GM23338 (cell line): ENCODE results near the gene HSPBP1. TPM values are rescaled to one million over a fixed set of nuclear protein-coding genes. Genes with fewer than 3 reads are reported as not detected.

Experiments
- ATAC-seq: fragments of 200-7000 bp; cut with Tn5 transposase; 3 replicates; pipeline ENCODE4 v1.9.1; 2020
- DNase-seq: peaks from one replicate; pipeline ENCODE4 v3.0.0-alpha.2; 2015; ENCODE audit warnings: low spot score
- H2AFZ ChIP-seq: fragments of 200-600 bp; sonication (generic); 2 replicates; pipeline ENCODE4 v1.8.0; 2016; ENCODE audit warnings: antibody characterized with exemption, mild to moderate bottlenecking, moderate library complexity
- H3F3A ChIP-seq: fragments of 200-600 bp; sonication (generic); replicated peaks from 2 replicates; pipeline ENCODE4 v1.8.0; 2017; ENCODE audit warnings: antibody characterized with exemption, mixed run types, low read depth
- H3K27ac ChIP-seq: fragments of 200-600 bp; sonication (generic); 2 replicates; pipeline ENCODE4 v1.6.1; 2016; ENCODE audit warnings: low read depth
- H3K27me3 ChIP-seq: fragments of 200-600 bp; sonication (generic); 2 replicates; pipeline ENCODE4 v1.8.0; 2016; ENCODE audit warnings: mild to moderate bottlenecking, mixed run types, moderate library complexity; ENCODE audit not compliant: insufficient read depth
- H3K36me3 ChIP-seq: fragments of 200-600 bp; sonication (generic); 2 replicates; pipeline ENCODE4 v1.8.0; 2016; ENCODE audit warnings: mild to moderate bottlenecking; ENCODE audit not compliant: insufficient read depth
- H3K4me1 ChIP-seq: fragments of 200-600 bp; sonication (generic); 2 replicates; pipeline ENCODE4 v1.8.0; 2016; ENCODE audit warnings: mild to moderate bottlenecking, moderate library complexity; ENCODE audit not compliant: insufficient read depth
- H3K4me2 ChIP-seq: fragments of 200-600 bp; sonication (generic); 2 replicates; pipeline ENCODE4 v1.7.1; 2017; ENCODE audit warnings: mixed run types
- H3K4me3 ChIP-seq: fragments of 200-600 bp; sonication (generic); 2 replicates; pipeline ENCODE4 v1.6.1; 2016; ENCODE audit warnings: mixed run types
- H3K79me2 ChIP-seq: fragments of 200-600 bp; sonication (generic); replicated peaks from 2 replicates; pipeline ENCODE4 v1.8.0; 2017; ENCODE audit warnings: mild to moderate bottlenecking; ENCODE audit not compliant: insufficient read depth
- H3K9me2 ChIP-seq: fragments of 200-600 bp; sonication (generic); 2 replicates; pipeline ENCODE4 v1.8.0; 2017; ENCODE audit not compliant: insufficient read depth
- H4K20me1 ChIP-seq: fragments of 200-600 bp; sonication (generic); replicated peaks from 2 replicates; pipeline ENCODE4 v1.8.0; 2017; ENCODE audit warnings: mild to moderate bottlenecking; ENCODE audit not compliant: insufficient read depth
- H3K27ac Mint-ChIP-seq: 2 replicates; pipeline ENCODE4 v1.8.0; 2020; ENCODE audit warnings: inconsistent platforms, mild to moderate bottlenecking, moderate library complexity, mixed read lengths
- H3K27me3 Mint-ChIP-seq: 3 replicates; pipeline ENCODE4 v1.8.0; 2022; ENCODE audit warnings: low read depth, mild to moderate bottlenecking, moderate library complexity, mixed read lengths, inconsistent platforms; ENCODE audit not compliant: insufficient read depth, poor library complexity
- H3K36me3 Mint-ChIP-seq: 3 replicates; pipeline ENCODE4 v1.8.0; 2021; ENCODE audit warnings: low read depth, mild to moderate bottlenecking, inconsistent platforms, moderate library complexity, mixed read lengths
- H3K4me1 Mint-ChIP-seq: 3 replicates; pipeline ENCODE4 v1.8.0; 2020; ENCODE audit warnings: mild to moderate bottlenecking, inconsistent platforms, mixed read lengths
- H3K4me3 Mint-ChIP-seq: 3 replicates; pipeline ENCODE4 v1.8.0; 2021; ENCODE audit warnings: moderate library complexity, mild to moderate bottlenecking, inconsistent platforms, mixed read lengths
- H3K9me3 Mint-ChIP-seq: 3 replicates; pipeline ENCODE4 v1.8.0; 2020; ENCODE audit warnings: moderate library complexity, mild to moderate bottlenecking, inconsistent platforms, mixed read lengths
- CREB1 ChIP-seq: fragments of 250-450 bp; sonication (Bioruptor Pico); IDR thresholded peaks from 2 replicates; pipeline ENCODE4 v1.5.0; 2020; ENCODE audit warnings: low read depth, mild to moderate bottlenecking, moderate library complexity
- EZH2phosphoT487 ChIP-seq: fragments of 200-600 bp; sonication (generic); IDR thresholded peaks from one replicate; pipeline ENCODE4 v1.8.1; 2018; ENCODE audit warnings: antibody characterized with exemption; ENCODE audit not compliant: unreplicated experiment
- NANOG ChIP-seq: IDR thresholded peaks from 2 replicates; pipeline ENCODE4 v1.6.1; 2016; ENCODE audit warnings: antibody characterized with exemption, borderline replicate concordance
- POLR2AphosphoS5 ChIP-seq: IDR thresholded peaks from 2 replicates; pipeline ENCODE4 v1.6.1; 2016; ENCODE audit warnings: antibody characterized with exemption, low read depth
- ZNF114 ChIP-seq: fragments of 250-450 bp; sonication (Bioruptor Pico); IDR thresholded peaks from 2 replicates; pipeline ENCODE4 v1.5.0; 2020; ENCODE audit warnings: mild to moderate bottlenecking, moderate library complexity
- ZNF331 ChIP-seq: fragments of 250-450 bp; sonication (Bioruptor Pico); IDR thresholded peaks from 2 replicates; pipeline ENCODE4 v1.5.0; 2020; ENCODE audit warnings: low read depth, mild to moderate bottlenecking, moderate library complexity
- polyA plus RNA-seq: library from polyadenylated mRNA; unstranded; fragments of >200 nt; fragmentation: Nextera tagmentation; extraction: Ambion mirVana; gene quantifications from 2 replicates; pipeline ENCODE4 v1.2.1, GENCODE V29; 2016
- total RNA-seq: library from RNA; depleted of rRNA; stranded (reverse); fragments of >200 nt; shearing (Covaris generic); gene quantifications from 2 replicates; pipeline ENCODE4 v1.2.3, GENCODE V29; 2014
- TF ChIP-seq, protein P1 (sequence below), 2 experiments: fragments of 200-600 bp in 1 of 2; sonication (generic) in 1 of 2; conservative IDR thresholded peaks; 2 replicates each; pipeline versions ENCODE4 v1.5.1 to v1.6.1; 2016 to 2017; ENCODE audit warnings: antibody characterized with exemption in 2 of 2, low read depth in 2 of 2, mild to moderate bottlenecking in 2 of 2, moderate library complexity in 1 of 2
- TF ChIP-seq, protein P2 (sequence below): fragments of 250-450 bp; sonication (Bioruptor Pico); IDR thresholded peaks from 2 replicates; pipeline ENCODE4 v1.5.0; 2020; ENCODE audit warnings: mild to moderate bottlenecking, moderate library complexity
- TF ChIP-seq, protein P3 (sequence below): IDR thresholded peaks from 2 replicates; pipeline ENCODE4 v1.6.1; 2016; ENCODE audit warnings: antibody characterized with exemption

HSPBP1 gene
- total and polyA plus RNA-seq, 2 experiments from 2014 or later: 83.6 to 91.1 TPM

DNA sequence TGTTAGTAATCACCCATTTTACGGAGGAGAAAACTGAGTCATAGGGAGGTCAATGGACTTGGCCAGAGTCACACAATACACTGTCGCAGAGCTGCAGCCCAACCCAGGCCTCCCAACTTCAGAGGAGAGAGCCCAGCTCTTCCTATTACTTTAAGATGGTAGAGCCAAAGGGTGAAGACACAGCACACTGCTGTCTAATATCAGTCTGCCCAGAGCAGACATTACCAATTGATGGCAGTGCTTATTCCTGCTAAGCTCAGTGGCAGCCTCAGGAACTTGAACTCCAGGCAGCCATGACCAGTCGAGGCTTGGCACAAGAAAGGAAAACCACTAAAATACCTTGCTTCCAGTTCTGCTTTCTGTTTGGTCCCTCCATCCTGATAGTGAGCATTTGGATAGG lies 26.8 kb upstream of the HSPBP1 start:
- H3K4me2 ChIP-seq: no peak overlapping the region
- H3K4me3 ChIP-seq: no peak overlapping the region
- peaks cover 11% of the 10 kb centered on the region for H3K36me3 ChIP-seq
- peaks cover 20% of the 10 kb centered on the region for H3F3A ChIP-seq
- Mint-ChIP-seq H3K4me1 (peaks cover 11% of the 10 kb centered on the region), H3K4me3 (no peak overlapping the region), H3K27me3 (peaks cover 12% of the 10 kb centered on the region), H3K27ac (no peak overlapping the region), H3K9me3 (no peaks in the 10 kb centered on the region; the same call in 2 of the 3 replicates), H3K36me3 (peaks cover 59% of the 10 kb centered on the region)
- no peaks in the 10 kb centered on the region for H3K27me3 ChIP-seq
- DNase-seq (no peak), ATAC-seq (no peak)
- TF ChIP-seq CREB1 (CRISPR knock-in tag) (no peak), ZNF114 (no peak), EZH2phosphoT487 (no peak), NANOG (no peak), POLR2AphosphoS5 (no peak), ZNF331 (CRISPR knock-in tag) (no peak)
- TF ChIP-seq, protein P1, sequence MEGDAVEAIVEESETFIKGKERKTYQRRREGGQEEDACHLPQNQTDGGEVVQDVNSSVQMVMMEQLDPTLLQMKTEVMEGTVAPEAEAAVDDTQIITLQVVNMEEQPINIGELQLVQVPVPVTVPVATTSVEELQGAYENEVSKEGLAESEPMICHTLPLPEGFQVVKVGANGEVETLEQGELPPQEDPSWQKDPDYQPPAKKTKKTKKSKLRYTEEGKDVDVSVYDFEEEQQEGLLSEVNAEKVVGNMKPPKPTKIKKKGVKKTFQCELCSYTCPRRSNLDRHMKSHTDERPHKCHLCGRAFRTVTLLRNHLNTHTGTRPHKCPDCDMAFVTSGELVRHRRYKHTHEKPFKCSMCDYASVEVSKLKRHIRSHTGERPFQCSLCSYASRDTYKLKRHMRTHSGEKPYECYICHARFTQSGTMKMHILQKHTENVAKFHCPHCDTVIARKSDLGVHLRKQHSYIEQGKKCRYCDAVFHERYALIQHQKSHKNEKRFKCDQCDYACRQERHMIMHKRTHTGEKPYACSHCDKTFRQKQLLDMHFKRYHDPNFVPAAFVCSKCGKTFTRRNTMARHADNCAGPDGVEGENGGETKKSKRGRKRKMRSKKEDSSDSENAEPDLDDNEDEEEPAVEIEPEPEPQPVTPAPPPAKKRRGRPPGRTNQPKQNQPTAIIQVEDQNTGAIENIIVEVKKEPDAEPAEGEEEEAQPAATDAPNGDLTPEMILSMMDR (conservative IDR thresholded peaks at IDR 0.05; ENCODE audit: low read depth in 2 of 2): no peak
- TF ChIP-seq, protein P2, sequence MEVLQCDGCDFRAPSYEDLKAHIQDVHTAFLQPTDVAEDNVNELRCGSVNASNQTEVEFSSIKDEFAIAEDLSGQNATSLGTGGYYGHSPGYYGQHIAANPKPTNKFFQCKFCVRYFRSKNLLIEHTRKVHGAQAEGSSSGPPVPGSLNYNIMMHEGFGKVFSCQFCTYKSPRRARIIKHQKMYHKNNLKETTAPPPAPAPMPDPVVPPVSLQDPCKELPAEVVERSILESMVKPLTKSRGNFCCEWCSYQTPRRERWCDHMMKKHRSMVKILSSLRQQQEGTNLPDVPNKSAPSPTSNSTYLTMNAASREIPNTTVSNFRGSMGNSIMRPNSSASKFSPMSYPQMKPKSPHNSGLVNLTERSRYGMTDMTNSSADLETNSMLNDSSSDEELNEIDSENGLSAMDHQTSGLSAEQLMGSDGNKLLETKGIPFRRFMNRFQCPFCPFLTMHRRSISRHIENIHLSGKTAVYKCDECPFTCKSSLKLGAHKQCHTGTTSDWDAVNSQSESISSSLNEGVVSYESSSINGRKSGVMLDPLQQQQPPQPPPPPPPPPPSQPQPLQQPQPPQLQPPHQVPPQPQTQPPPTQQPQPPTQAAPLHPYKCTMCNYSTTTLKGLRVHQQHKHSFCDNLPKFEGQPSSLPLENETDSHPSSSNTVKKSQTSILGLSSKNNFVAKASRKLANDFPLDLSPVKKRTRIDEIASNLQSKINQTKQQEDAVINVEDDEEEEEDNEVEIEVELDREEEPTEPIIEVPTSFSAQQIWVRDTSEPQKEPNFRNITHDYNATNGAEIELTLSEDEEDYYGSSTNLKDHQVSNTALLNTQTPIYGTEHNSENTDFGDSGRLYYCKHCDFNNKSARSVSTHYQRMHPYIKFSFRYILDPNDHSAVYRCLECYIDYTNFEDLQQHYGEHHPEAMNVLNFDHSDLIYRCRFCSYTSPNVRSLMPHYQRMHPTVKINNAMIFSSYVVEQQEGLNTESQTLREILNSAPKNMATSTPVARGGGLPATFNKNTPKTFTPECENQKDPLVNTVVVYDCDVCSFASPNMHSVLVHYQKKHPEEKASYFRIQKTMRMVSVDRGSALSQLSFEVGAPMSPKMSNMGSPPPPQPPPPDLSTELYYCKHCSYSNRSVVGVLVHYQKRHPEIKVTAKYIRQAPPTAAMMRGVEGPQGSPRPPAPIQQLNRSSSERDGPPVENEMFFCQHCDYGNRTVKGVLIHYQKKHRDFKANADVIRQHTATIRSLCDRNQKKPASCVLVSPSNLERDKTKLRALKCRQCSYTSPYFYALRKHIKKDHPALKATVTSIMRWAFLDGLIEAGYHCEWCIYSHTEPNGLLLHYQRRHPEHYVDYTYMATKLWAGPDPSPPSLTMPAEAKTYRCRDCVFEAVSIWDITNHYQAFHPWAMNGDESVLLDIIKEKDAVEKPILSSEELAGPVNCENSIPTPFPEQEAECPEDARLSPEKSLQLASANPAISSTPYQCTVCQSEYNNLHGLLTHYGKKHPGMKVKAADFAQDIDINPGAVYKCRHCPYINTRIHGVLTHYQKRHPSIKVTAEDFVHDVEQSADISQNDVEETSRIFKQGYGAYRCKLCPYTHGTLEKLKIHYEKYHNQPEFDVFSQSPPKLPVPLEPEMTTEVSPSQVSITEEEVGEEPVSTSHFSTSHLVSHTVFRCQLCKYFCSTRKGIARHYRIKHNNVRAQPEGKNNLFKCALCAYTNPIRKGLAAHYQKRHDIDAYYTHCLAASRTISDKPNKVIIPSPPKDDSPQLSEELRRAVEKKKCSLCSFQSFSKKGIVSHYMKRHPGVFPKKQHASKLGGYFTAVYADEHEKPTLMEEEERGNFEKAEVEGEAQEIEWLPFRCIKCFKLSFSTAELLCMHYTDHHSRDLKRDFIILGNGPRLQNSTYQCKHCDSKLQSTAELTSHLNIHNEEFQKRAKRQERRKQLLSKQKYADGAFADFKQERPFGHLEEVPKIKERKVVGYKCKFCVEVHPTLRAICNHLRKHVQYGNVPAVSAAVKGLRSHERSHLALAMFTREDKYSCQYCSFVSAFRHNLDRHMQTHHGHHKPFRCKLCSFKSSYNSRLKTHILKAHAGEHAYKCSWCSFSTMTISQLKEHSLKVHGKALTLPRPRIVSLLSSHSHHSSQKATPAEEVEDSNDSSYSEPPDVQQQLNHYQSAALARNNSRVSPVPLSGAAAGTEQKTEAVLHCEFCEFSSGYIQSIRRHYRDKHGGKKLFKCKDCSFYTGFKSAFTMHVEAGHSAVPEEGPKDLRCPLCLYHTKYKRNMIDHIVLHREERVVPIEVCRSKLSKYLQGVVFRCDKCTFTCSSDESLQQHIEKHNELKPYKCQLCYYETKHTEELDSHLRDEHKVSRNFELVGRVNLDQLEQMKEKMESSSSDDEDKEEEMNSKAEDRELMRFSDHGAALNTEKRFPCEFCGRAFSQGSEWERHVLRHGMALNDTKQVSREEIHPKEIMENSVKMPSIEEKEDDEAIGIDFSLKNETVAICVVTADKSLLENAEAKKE (CRISPR knock-in tag): no peak
- TF ChIP-seq, protein P3, sequence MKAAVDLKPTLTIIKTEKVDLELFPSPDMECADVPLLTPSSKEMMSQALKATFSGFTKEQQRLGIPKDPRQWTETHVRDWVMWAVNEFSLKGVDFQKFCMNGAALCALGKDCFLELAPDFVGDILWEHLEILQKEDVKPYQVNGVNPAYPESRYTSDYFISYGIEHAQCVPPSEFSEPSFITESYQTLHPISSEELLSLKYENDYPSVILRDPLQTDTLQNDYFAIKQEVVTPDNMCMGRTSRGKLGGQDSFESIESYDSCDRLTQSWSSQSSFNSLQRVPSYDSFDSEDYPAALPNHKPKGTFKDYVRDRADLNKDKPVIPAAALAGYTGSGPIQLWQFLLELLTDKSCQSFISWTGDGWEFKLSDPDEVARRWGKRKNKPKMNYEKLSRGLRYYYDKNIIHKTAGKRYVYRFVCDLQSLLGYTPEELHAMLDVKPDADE: no peak
- H3K9me2 ChIP-seq: no peaks in the 10 kb centered on the region
- no peaks in the 10 kb centered on the region for H3K79me2 ChIP-seq
- no peak overlapping the region for H3K27ac ChIP-seq
- no peak overlapping the region for H2AFZ ChIP-seq
- no peaks in the 10 kb centered on the region; the same call in 1 of the 2 replicates for H4K20me1 ChIP-seq
- H3K4me1 ChIP-seq: peaks cover 5% of the 10 kb centered on the region
